Parathyroid adenoma (tissue), 2 donors: Measurements from ENCODE around the gene TMEM131.

ENCODE experiments used
- H2AFZ ChIP-seq: fragments of 300-600 bp; sonication (generic); one replicate; pipeline ENCODE4 v1.7.0; 2017; ENCODE audit warnings: antibody characterized with exemption, mild to moderate bottlenecking
- H3K27ac ChIP-seq: fragments of 300-600 bp; sonication (generic); one replicate; pipeline ENCODE4 v1.7.0; 2017
- H3K27me3 ChIP-seq: fragments of 300-600 bp; sonication (generic); one replicate; pipeline ENCODE4 v1.7.0; 2017; ENCODE audit warnings: low read length; ENCODE audit not compliant: control insufficient read depth, insufficient read depth
- H3K36me3 ChIP-seq: fragments of 300-600 bp; sonication (generic); one replicate; pipeline ENCODE4 v1.7.0; 2017; ENCODE audit warnings: low read length; ENCODE audit not compliant: control insufficient read depth, insufficient read depth
- H3K4me1 ChIP-seq: fragments of 300-600 bp; sonication (generic); one replicate; pipeline ENCODE4 v1.7.0; 2017; ENCODE audit warnings: control low read depth
- H3K4me2 ChIP-seq: fragments of 300-600 bp; sonication (generic); one replicate; pipeline ENCODE4 v1.7.0; 2017; ENCODE audit warnings: low read length
- H3K4me3 ChIP-seq: fragments of 300-600 bp; sonication (generic); one replicate; pipeline ENCODE4 v1.7.0; 2017; ENCODE audit warnings: low read depth, low read length
- H3K79me2 ChIP-seq: fragments of 300-600 bp; sonication (generic); one replicate; pipeline ENCODE4 v1.7.0; 2017; ENCODE audit warnings: control low read depth
- H3K9ac ChIP-seq: fragments of 300-600 bp; sonication (generic); one replicate; pipeline ENCODE4 v1.7.0; 2017; ENCODE audit warnings: mild to moderate bottlenecking
- H3K9me3 ChIP-seq: fragments of 300-600 bp; sonication (generic); one replicate; pipeline ENCODE4 v1.7.0; 2017; ENCODE audit warnings: low read length; ENCODE audit not compliant: control insufficient read depth
- CTCF ChIP-seq: fragments of 300-600 bp; sonication (generic); IDR thresholded peaks from one replicate; pipeline ENCODE4 v1.7.0; 2017; ENCODE audit warnings: antibody characterized with exemption, mild to moderate bottlenecking
- donor health status: primary hyperparathyroidism.

Gene TMEM131

GRCh38 chr2:97770445-97770844 is 225.3 kb downstream of the TMEM131 start:
- no peak for TF ChIP-seq CTCF
- H3K27ac ChIP-seq, result no peak overlapping the region
- H3K4me3 ChIP-seq, result no peak overlapping the region
- H3K4me2 ChIP-seq, result no peak overlapping the region
- H3K79me2 ChIP-seq, result no peaks in the 10 kb centered on the region
- no peaks in the 10 kb centered on the region for H3K36me3 ChIP-seq
- no peaks in the 10 kb centered on the region for H3K9me3 ChIP-seq
- no peak overlapping the region for H2AFZ ChIP-seq
- H3K4me1 ChIP-seq, result peaks cover 7% of the 10 kb centered on the region
- H3K27me3 ChIP-seq, result no peaks in the 10 kb centered on the region
- no peak overlapping the region for H3K9ac ChIP-seq

GRCh38 chr2:97769711-97770110 is 226.0 kb downstream of the TMEM131 start:
- Histone ChIP-seq H3K4me2 (no peak overlapping the region), H3K9me3 (no peaks in the 10 kb centered on the region), H3K27ac (no peak overlapping the region), H3K27me3 (no peaks in the 10 kb centered on the region), H2AFZ (no peak overlapping the region), H3K9ac (no peak overlapping the region), H3K4me1 (peaks cover 7% of the 10 kb centered on the region), H3K36me3 (no peaks in the 10 kb centered on the region), H3K79me2 (no peaks in the 10 kb centered on the region), H3K4me3 (no peak overlapping the region)
- no peak for TF ChIP-seq CTCF

- Histone ChIP-seq H3K9ac (no peak overlapping the region), H2AFZ (no peak overlapping the region), H3K4me2 (no peak overlapping the region), H3K36me3 (no peaks in the 10 kb centered on the region), H3K79me2 (no peaks in the 10 kb centered on the region), H3K4me1 (peaks cover 7% of the 10 kb centered on the region), H3K9me3 (no peaks in the 10 kb centered on the region), H3K27me3 (no peaks in the 10 kb centered on the region), H3K4me3 (no peak overlapping the region), H3K27ac (no peak overlapping the region)
- no peak for TF ChIP-seq CTCF
These were observed 226.4 kb downstream of the TMEM131 start for GRCh38 chr2:97769308-97769707.

- Histone ChIP-seq H3K4me3 (no peak overlapping the region), H3K27me3 (no peaks in the 10 kb centered on the region), H3K36me3 (no peaks in the 10 kb centered on the region), H3K9me3 (no peaks in the 10 kb centered on the region), H3K79me2 (no peaks in the 10 kb centered on the region), H3K27ac (no peak overlapping the region), H3K4me2 (no peak overlapping the region), H2AFZ (no peak overlapping the region), H3K9ac (no peak overlapping the region), H3K4me1 (peaks cover 7% of the 10 kb centered on the region)
- TF ChIP-seq CTCF, result no peak
These were observed 229.2 kb downstream of the TMEM131 start for GRCh38 chr2:97766567-97766966.

- no peak overlapping the region for H3K4me3 ChIP-seq
- H3K27ac ChIP-seq, result no peak overlapping the region
- H2AFZ ChIP-seq, result no peak overlapping the region
- no peaks in the 10 kb centered on the region for H3K27me3 ChIP-seq
- no peak overlapping the region for H3K9ac ChIP-seq
- H3K4me1 ChIP-seq, result peaks cover 7% of the 10 kb centered on the region
- no peaks in the 10 kb centered on the region for H3K36me3 ChIP-seq
- no peak overlapping the region for H3K4me2 ChIP-seq
- no peaks in the 10 kb centered on the region for H3K79me2 ChIP-seq
- no peaks in the 10 kb centered on the region for H3K9me3 ChIP-seq
- TF ChIP-seq CTCF, result no peak
These were observed 229.8 kb downstream of the TMEM131 start for GRCh38 chr2:97765933-97766332.
